Skeletal muscle tissue (tissue), 4 donors: ENCODE results near the gene KNL1. TPM values are rescaled to one million over a fixed set of nuclear protein-coding genes. Genes with fewer than 3 reads are reported as not detected.
"Not testable (repeated sequence)": the region's sequence is repeated elsewhere in the genome, so short reads cannot be mapped to it uniquely, and the experiment has no call there.

ENCODE experiments used
- H3K27ac ChIP-seq: one replicate; pipeline ENCODE4 v1.7.0; 2013; ENCODE audit warnings: mild to moderate bottlenecking, low read depth, low read length, inconsistent platforms
- H3K27me3 ChIP-seq, 3 donors: one replicate each; pipeline ENCODE4 v1.7.0; 2013; ENCODE audit warnings: low read length in 3 of 3; ENCODE audit not compliant: control insufficient read depth in 3 of 3, insufficient read depth in 3 of 3
- H3K36me3 ChIP-seq, 3 donors: one replicate each; pipeline ENCODE4 v1.7.0; 2013; ENCODE audit warnings: low read length in 3 of 3; ENCODE audit not compliant: control insufficient read depth in 3 of 3, insufficient read depth in 3 of 3
- H3K4me1 ChIP-seq, 3 donors: one replicate each; pipeline ENCODE4 v1.7.0; 2013; ENCODE audit warnings: low read length in 3 of 3, mild to moderate bottlenecking in 3 of 3; ENCODE audit not compliant: control insufficient read depth in 3 of 3, insufficient read depth in 3 of 3
- H3K4me3 ChIP-seq, 3 donors: one replicate each; pipeline ENCODE4 v1.7.0; 2013; ENCODE audit warnings: low read length in 3 of 3
- H3K9ac ChIP-seq, 3 donors: one replicate each; pipeline ENCODE4 v1.7.0; 2013; ENCODE audit warnings: low read length in 3 of 3, mild to moderate bottlenecking in 3 of 3, moderate library complexity in 2 of 3, low read depth in 1 of 3
- H3K9me3 ChIP-seq, 3 donors: one replicate each; pipeline ENCODE4 v1.7.0; 2013; ENCODE audit warnings: low read length in 3 of 3; ENCODE audit not compliant: control insufficient read depth in 3 of 3
- total RNA-seq: library from RNA; depleted of rRNA; stranded (reverse); fragments of >200 nt; gene quantifications from one replicate; pipeline ENCODE4 v1.2.3, GENCODE V29; 2014
- donor health status: Osteomylitis.

The KNL1 gene
- total RNA-seq, 1 donor from 2014 or later = 6.3 TPM

DNA sequence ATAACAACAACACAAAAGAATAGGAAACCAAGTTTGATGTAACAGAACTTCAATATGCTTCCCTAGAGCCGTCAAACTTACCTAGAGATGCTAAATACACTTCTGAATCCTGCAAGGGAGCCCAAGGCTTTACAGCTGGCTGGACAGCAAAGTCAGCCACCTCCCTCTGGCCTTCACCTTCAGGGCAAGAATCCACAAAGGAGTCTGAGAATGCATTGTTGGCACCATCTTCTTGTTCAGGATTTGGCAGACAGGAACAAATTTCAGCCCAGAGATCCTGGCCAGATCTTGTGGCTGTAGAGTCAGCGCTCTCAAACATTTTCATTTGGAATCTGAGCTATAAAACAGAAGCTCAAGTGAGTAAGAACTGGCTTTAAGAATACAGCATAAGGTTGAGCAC lies 31.4 kb upstream of the KNL1 start:
- H3K4me3 ChIP-seq = peak overlapping the region in 1 of 3 donors; percentile 14
- H3K9ac ChIP-seq = no peak overlapping the region
- no peak overlapping the region for H3K27ac ChIP-seq
- H3K27me3 ChIP-seq = no peaks in the 10 kb centered on the region
- peaks cover 0 to 4% (median 3%) of the 10 kb centered on the region in 3 donors for H3K36me3 ChIP-seq
- no peaks in the 10 kb centered on the region for H3K9me3 ChIP-seq
- H3K4me1 ChIP-seq = peaks cover 5 to 30% (median 21%) of the 10 kb centered on the region in 3 donors

DNA sequence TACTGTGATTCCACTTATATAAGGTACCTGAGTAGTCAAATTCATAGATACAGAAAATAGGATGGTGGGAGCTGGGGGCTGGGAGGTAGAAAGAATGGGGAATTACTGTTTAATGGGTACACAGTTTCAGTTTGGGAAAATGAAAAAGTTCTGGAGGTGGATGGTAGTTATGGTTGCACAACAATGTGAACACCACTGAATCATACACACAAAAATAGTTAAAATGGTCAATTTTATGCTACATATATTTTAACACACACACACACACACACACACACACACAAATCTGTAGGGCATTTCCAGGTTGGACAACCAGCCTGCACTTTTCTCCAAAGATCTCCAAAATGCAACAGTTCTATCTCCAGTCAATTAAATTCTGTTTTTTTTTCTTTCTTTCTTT lies 30.6 kb upstream of the KNL1 start:
- peak overlapping the region in 1 of 3 donors; percentile 92 for H3K4me3 ChIP-seq
- no peak overlapping the region for H3K27ac ChIP-seq
- H3K9me3 ChIP-seq = no peaks in the 10 kb centered on the region
- H3K27me3 ChIP-seq = no peaks in the 10 kb centered on the region
- H3K9ac ChIP-seq = no peak overlapping the region
- H3K4me1 ChIP-seq = peaks cover 8 to 33% (median 23%) of the 10 kb centered on the region in 3 donors
- peaks cover 0 to 4% (median 3%) of the 10 kb centered on the region in 3 donors for H3K36me3 ChIP-seq

DNA sequence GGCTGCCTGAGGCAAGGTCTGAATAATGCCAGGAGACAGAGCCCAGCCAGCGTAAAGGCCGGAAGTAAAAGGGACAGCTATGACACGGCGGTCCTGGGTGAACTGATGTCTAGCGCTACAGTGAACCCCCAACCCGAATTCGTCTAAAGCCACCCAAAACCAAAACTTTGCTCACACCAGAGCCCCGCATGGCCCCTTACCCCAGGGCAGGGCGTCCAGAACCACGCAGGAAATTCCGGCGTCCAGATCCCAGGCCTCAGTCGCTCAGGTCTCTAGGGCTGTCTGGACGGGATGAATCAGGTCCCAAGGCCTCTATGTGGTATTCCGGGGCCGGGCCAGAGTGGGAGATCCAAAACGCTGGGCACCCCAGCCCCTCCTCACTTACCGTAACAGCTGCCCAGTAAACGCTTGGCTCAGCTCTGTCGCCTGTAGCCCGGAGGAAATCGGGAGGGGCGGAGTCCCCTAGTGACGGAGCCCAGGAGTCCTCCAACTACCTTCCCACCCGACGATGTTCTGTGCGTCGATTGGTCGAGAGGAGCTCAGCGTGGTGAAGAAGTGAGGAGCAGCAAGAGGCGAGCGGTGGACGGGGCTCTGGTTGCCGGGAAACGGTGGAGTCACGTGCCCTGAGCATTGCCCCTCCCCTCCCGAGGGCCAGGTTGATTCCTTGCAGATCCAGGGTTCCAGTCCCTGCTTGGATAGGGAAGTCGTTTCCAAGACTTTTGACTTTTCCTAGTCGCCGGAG lies 29.3 kb upstream of the KNL1 start, which contains the start of gene CCDC32:
Gene CCDC32, minus strand, starts transcription at position 452 of the 742 bp plus-strand sequence. CDS start 2,027 bp downstream, outside the sequence.
- H3K4me3 ChIP-seq = peak within 1 kb of the TSS; percentile 89 to 98 (median 92)
- no peaks in the 10 kb centered on the region for H3K27me3 ChIP-seq
- peaks cover 0 to 4% (median 3%) of the 10 kb centered on the region in 3 donors for H3K36me3 ChIP-seq
- no peaks in the 10 kb centered on the region for H3K9me3 ChIP-seq
- peaks cover 13 to 37% (median 28%) of the 10 kb centered on the region in 3 donors for H3K4me1 ChIP-seq
- peak within 1 kb of the TSS; percentile 94 to 99 (median 97) for H3K9ac ChIP-seq
- peak within 1 kb of the TSS; percentile 98 for H3K27ac ChIP-seq

DNA sequence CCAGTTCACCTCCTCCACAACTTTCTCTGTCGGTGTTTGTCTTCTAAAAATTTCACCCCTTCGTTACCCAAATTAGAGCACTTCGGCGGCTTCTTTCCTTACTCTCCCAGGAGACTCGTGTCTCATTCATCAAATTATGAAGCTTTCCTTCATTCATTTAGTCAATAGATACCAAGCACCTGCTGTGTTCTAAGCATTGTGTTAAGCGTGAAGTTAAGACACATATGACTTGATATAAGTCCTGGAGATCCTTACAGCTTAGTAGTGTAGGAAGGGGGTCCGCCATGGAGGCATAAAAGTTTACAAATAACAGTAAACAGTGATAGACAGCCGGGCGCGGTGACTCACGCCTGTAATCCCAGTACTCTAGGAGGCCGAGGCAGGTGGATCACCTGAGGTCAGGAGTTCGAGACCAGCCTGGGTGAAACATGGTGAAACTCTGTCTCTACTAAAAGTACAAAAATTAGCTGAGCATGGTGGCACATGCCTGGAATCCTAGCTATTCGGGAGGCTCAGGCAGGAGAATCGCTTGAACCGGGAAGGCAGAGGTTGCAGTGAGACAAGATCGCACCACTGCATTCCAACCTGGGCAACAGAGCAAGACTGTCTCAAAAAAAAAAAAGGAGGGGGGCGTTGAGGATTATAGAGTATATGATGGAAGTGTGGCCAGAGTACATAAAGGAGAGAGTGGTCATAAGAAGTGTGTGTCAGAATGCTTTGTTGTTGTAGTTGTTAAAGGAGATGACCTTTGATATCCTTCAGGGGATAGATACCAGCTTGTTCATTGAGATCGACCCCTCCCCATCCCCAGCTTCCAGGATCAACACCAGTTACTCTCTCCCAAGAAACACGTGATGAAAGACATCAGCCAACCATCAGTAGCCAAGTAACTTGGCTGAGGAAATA lies 28.5 kb upstream of the KNL1 start:
- Histone ChIP-seq H3K4me3 (peak overlapping the region; percentile 89 to 98 (median 92)), H3K27me3 (no peaks in the 10 kb centered on the region), H3K27ac (peak overlapping the region; percentile 98), H3K4me1 (peaks cover 21 to 45% (median 35%) of the 10 kb centered on the region in 3 donors), H3K36me3 (peaks cover 0 to 4% (median 3%) of the 10 kb centered on the region in 3 donors), H3K9me3 (no peaks in the 10 kb centered on the region), H3K9ac (peak overlapping the region; percentile 60 to 94 (median 66))

DNA sequence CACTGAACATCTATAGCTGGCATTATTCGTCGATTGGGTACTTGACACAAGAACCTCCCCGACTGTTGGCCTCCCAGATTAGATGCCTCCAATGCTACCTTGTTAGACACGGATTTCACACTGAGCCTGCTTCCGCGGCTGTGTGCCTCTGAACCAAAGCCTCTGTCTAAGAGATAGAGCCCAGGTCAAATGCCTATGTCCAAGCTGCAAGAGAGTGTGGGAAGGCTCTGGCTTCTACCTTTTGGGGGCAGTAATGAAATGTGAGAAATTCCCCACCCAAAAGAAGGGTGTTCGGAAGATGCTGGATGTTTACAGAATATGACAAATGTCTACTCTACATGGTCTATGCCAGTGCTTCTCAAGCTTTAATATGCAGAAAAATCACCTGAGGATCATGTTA lies 26.9 kb upstream of the KNL1 start:
- H3K27me3 ChIP-seq = no peaks in the 10 kb centered on the region
- no peak overlapping the region for H3K4me3 ChIP-seq
- H3K27ac ChIP-seq = no peak overlapping the region
- H3K36me3 ChIP-seq = peaks cover 3 to 12% (median 6%) of the 10 kb centered on the region in 3 donors
- no peak overlapping the region for H3K9ac ChIP-seq
- no peaks in the 10 kb centered on the region for H3K9me3 ChIP-seq
- H3K4me1 ChIP-seq = peaks cover 21 to 44% (median 35%) of the 10 kb centered on the region in 3 donors

DNA sequence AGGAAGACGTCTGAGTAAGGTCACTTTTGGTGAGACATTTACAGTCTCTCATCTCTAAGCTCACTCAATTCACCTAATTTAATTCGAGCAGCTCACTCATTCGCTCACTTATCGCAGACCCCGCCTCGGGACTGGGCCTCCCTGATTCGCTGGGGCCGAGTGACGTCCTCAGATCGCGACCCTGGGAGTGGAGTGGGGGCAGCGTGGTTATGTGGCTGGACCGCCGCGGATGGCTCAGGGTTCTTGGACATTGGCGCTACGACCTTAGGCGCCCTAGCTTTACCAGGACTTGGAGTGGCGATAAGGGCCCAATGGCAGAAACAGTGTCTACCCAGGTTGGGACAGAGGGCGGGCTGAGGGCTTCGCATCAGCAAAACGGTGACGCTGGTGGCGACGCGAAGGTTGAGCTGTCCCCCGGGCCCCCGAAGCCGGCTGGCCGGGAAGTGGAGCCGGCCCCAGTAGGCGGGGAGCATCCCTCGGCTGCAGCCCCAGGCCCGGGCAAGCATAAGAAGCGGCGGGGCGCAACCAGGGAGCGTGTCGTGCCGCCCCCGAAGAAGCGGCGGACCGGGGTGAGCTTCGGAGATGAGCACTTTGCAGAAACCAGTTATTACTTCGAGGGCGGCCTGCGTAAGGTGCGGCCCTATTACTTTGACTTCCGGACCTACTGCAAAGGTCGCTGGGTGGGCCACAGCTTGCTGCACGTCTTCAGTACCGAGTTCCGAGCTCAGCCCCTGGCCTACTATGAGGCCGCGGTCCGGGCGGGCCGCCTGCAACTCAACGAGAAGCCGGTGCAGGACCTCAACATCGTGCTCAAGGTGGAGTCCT lies 24.7 kb upstream of the KNL1 start, which contains the start of gene RPUSD2:
Gene RPUSD2, plus strand, starts transcription at position 171 of the 825 bp plus-strand sequence. Its CDS starts 39 bp downstream, at position 210.
- Histone ChIP-seq H3K4me1 (peaks cover 18 to 26% (median 22%) of the 10 kb centered on the region in 3 donors), H3K9ac (peak within 1 kb of the TSS; percentile 84 to 92 (median 90)), H3K9me3 (no peaks in the 10 kb centered on the region)

DNA sequence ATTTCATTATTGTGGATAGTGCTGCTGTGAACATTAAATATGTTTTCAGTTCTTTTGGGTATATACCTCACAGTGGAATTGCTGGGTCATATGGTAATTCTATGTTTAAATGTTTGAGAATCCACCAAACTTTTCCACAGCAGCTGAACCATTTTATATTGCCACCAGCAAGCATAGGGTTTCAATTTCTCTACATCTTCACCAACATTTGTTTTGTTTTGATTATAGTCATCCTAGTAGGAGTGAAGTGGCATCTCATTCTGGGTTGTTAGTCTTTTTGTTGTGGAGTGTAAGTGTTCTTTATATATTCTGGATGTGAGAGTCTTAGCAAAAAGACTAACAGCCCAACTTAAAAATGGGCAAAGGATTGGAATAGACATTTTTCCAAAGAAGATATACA lies 18.9 kb upstream of the KNL1 start:
- Histone ChIP-seq H3K4me3 (no peak overlapping the region), H3K9ac (no peak overlapping the region), H3K27me3 (no peaks in the 10 kb centered on the region), H3K4me1 (peaks cover 6 to 7% (median 6%) of the 10 kb centered on the region in 3 donors), H3K27ac (no peak overlapping the region), H3K36me3 (peaks cover 17 to 28% (median 19%) of the 10 kb centered on the region in 3 donors), H3K9me3 (no peaks in the 10 kb centered on the region)

More for the DNA sequence above, 24.7 kb upstream of the KNL1 start, which contains the start of gene RPUSD2:
- H3K27ac ChIP-seq = peak within 1 kb of the TSS; percentile 76
- peak within 1 kb of the TSS; percentile 91 to 99 (median 94) for H3K4me3 ChIP-seq
- peaks cover 16 to 22% (median 17%) of the 10 kb centered on the region in 3 donors for H3K36me3 ChIP-seq
- H3K27me3 ChIP-seq = no peaks in the 10 kb centered on the region

DNA sequence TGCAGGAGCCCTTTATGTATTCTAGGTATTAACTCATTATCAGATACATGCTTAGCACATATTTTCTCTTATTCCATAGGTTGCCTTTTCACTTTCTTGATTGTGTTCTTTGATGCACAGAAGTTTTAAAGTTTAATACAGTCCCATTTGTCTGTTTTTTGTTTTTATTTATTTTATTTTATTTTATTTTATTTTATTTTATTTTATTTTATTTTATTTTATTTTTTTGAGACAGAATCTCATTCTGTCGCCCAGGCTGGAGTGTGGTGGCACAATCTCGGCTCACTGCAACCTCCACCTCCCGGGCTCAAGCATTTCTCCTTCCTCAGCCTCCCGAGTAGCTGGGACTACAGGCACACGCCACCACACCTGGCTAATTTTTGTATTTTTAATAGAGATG lies 17.1 kb upstream of the KNL1 start:
- not testable (repeated sequence) for H3K4me1 ChIP-seq, H3K27ac ChIP-seq, H3K27me3 ChIP-seq, H3K4me3 ChIP-seq, H3K9ac ChIP-seq, H3K9me3 ChIP-seq
- H3K36me3 ChIP-seq = peaks cover 13 to 21% (median 16%) of the 10 kb centered on the region in 3 donors

DNA sequence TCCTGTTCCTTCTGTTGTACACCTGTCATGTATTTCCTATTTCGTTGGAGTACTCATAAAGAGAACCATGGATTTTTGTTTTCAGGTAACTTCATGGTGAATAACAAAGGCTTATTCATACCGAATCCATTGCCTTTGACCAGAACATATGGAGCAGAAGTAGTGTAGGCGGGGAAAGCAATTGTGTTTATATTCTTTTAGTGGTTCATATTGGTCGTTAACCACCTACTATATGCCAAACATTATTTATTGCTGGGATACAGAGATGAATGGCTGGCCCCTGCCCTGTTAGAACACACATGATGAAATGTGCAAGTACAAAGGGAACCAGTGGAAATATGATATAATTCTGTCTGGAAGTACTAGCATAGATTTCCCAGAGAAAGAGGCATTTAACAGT lies 15.2 kb upstream of the KNL1 start:
- no peaks in the 10 kb centered on the region for H3K27me3 ChIP-seq
- H3K4me1 ChIP-seq = no peaks in the 10 kb centered on the region
- H3K9me3 ChIP-seq = no peaks in the 10 kb centered on the region
- H3K9ac ChIP-seq = no peak overlapping the region
- no peak overlapping the region for H3K4me3 ChIP-seq
- peaks cover 3 to 11% (median 6%) of the 10 kb centered on the region in 3 donors for H3K36me3 ChIP-seq
- no peak overlapping the region for H3K27ac ChIP-seq
